CD14-positive monocyte (primary cell): ENCODE results near the gene CIAO2A. TPM values are rescaled to one million over a fixed set of nuclear protein-coding genes. Genes with fewer than 3 reads are reported as not detected.

Experiments
- DNase-seq, 3 donors: peaks; one replicate each; pipeline ENCODE4 v3.0.0-alpha.2; 2011 to 2022
- H2AFZ ChIP-seq: 2 replicates; pipeline ENCODE4 v1.6.0; 2012; ENCODE audit warnings: mild to moderate bottlenecking, low read depth, low read length, inconsistent platforms; ENCODE audit not compliant: insufficient read depth, poor library complexity, severe bottlenecking
- H3K27ac ChIP-seq, 2 donors: 1 replicate in 1 of 2; 2 replicates in 1 of 2; pipeline ENCODE4 v1.5.1; 2012 to 2013; ENCODE audit warnings: low read length in 2 of 2, control low read depth in 1 of 2, inconsistent platforms in 1 of 2, low read depth in 1 of 2, mild to moderate bottlenecking in 1 of 2
- H3K27me3 ChIP-seq, 2 donors: one replicate each; pipeline versions ENCODE4 v1.6.0 to v1.6.1; 2011 to 2013; ENCODE audit warnings: low read length in 2 of 2; ENCODE audit not compliant: control insufficient read depth in 2 of 2, insufficient read depth in 2 of 2
- H3K36me3 ChIP-seq, 2 donors: replicated peaks in 1 of 2; 1 replicate in 1 of 2; 2 replicates in 1 of 2; pipeline versions ENCODE4 v1.5.1 to v1.6.1; 2012 to 2013; ENCODE audit warnings: low read length in 2 of 2, control low read depth in 1 of 2, inconsistent platforms in 1 of 2, mild to moderate bottlenecking in 1 of 2; ENCODE audit not compliant: insufficient read depth in 2 of 2, control insufficient read depth in 1 of 2
- H3K4me1 ChIP-seq, 2 donors: 1 replicate in 1 of 2; 2 replicates in 1 of 2; pipeline versions ENCODE4 v1.5.1 to v1.6.1; 2012 to 2013; ENCODE audit warnings: low read length in 2 of 2, control low read depth in 1 of 2, inconsistent platforms in 1 of 2, mild to moderate bottlenecking in 1 of 2, moderate library complexity in 1 of 2; ENCODE audit not compliant: insufficient read depth in 2 of 2, control insufficient read depth in 1 of 2
- H3K4me2 ChIP-seq: replicated peaks from 2 replicates; pipeline ENCODE3; 2012; ENCODE audit warnings: low read length, moderate library complexity, mild to moderate bottlenecking; ENCODE audit not compliant: poor library complexity, severe bottlenecking; ENCODE audit errors: extremely low read depth
- H3K4me3 ChIP-seq, 3 experiments: fragments of 200-600 bp in 1 of 3; sonication (generic) in 1 of 3; replicated peaks in 1 of 3; 1 replicate in 2 of 3; 2 replicates in 1 of 3; pipeline ENCODE4 v1.5.1; 2011 to 2013; ENCODE audit warnings: low read length in 3 of 3, mild to moderate bottlenecking in 3 of 3, control low read depth in 2 of 3, low read depth in 2 of 3, inconsistent platforms in 1 of 3, moderate library complexity in 1 of 3
- H3K79me2 ChIP-seq: 2 replicates; pipeline ENCODE4 v1.6.0; 2012; ENCODE audit warnings: mild to moderate bottlenecking, control low read depth, inconsistent platforms, low read length, moderate library complexity; ENCODE audit not compliant: insufficient read depth
- H3K9ac ChIP-seq: 2 replicates; pipeline ENCODE4 v1.6.0; 2017; ENCODE audit warnings: low read length, mild to moderate bottlenecking; ENCODE audit not compliant: insufficient read depth, poor library complexity, severe bottlenecking
- H3K9me3 ChIP-seq, 2 donors: replicated peaks in 1 of 2; 1 replicate in 1 of 2; 2 replicates in 1 of 2; pipeline versions ENCODE4 v1.5.1 to v1.6.1; 2012 to 2013; ENCODE audit warnings: low read length in 2 of 2, control low read depth in 1 of 2; ENCODE audit not compliant: control insufficient read depth in 1 of 2, insufficient read depth in 1 of 2
- H4K20me1 ChIP-seq: 2 replicates; pipeline ENCODE4 v1.6.0; 2012; ENCODE audit warnings: mild to moderate bottlenecking, low read length, control low read depth, moderate library complexity; ENCODE audit not compliant: insufficient read depth
- H3K27ac Mint-ChIP-seq, 7 donors: one replicate each; pipeline ENCODE4 v1.8.0; 2020; ENCODE audit warnings: mild to moderate bottlenecking in 7 of 7, mixed read lengths in 7 of 7, moderate library complexity in 6 of 7, inconsistent platforms in 2 of 7
- H3K27me3 Mint-ChIP-seq, 3 donors: one replicate each; pipeline ENCODE4 v1.8.0; 2021 to 2022; ENCODE audit warnings: low read depth in 3 of 3, mild to moderate bottlenecking in 3 of 3, mixed read lengths in 3 of 3, moderate library complexity in 3 of 3, inconsistent platforms in 1 of 3
- H3K36me3 Mint-ChIP-seq, 2 donors: one replicate each; pipeline ENCODE4 v1.8.0; 2020; ENCODE audit warnings: mixed read lengths in 2 of 2, inconsistent platforms in 1 of 2, mild to moderate bottlenecking in 1 of 2
- H3K4me1 Mint-ChIP-seq: one replicate; pipeline ENCODE4 v1.8.0; 2020; ENCODE audit warnings: mild to moderate bottlenecking, mixed read lengths
- H3K4me3 Mint-ChIP-seq, 2 donors: one replicate each; pipeline ENCODE4 v1.8.0; 2020; ENCODE audit warnings: mild to moderate bottlenecking in 2 of 2, mixed read lengths in 2 of 2, moderate library complexity in 1 of 2
- H3K9me3 Mint-ChIP-seq, 7 donors: one replicate each; pipeline ENCODE4 v1.8.0; 2020 to 2022; ENCODE audit warnings: mixed read lengths in 7 of 7, mild to moderate bottlenecking in 6 of 7, moderate library complexity in 6 of 7, inconsistent platforms in 2 of 7
- CTCF ChIP-seq: fragments of 200-600 bp; IDR thresholded peaks from one replicate; pipeline ENCODE4 v1.8.0; 2022; ENCODE audit warnings: antibody characterized with exemption, mild to moderate bottlenecking
- WGBS: methylation state at CpG from one replicate; pipeline ENCODE4 v1.1.5; 2013; ENCODE audit warnings: missing lambda C conversion rate; ENCODE audit not compliant: insufficient coverage; 5-methylcytosine and 5-hydroxymethylcytosine counted together
- intact Hi-C, 2 donors: fragments of 100-400 bp; cut with micrococcal nuclease; formaldehyde crosslinking; loops; one replicate each; pipeline versions ENCODE4 v1.15.0 to v1.15.1; 2023
- polyA plus RNA-seq, 3 donors: library from polyadenylated mRNA; depleted of rRNA in 1 of 3; unstranded in 2 of 3; stranded (reverse) in 1 of 3; fragments of 300-500 nt in 2 of 3; fragments of >200 nt in 1 of 3; fragmentation: Illumina TruSeq in 2 of 3; gene quantifications; 1 replicate in 2 of 3; 2 replicates in 1 of 3; pipeline ENCODE4 v1.2.3, GENCODE V29; 2012 to 2021

Gene CIAO2A
- polyA plus RNA-seq, 3 donors = 98.2 to 265 (median 261) TPM

- H3K9me3 Mint-ChIP-seq = no peaks in the 10 kb centered on the region
- Histone ChIP-seq H3K27me3 (no peaks in the 10 kb centered on the region), H4K20me1 (peaks cover 47% of the 10 kb centered on the region), H3K4me3 (peak within 1 kb of the TSS; percentile 95 to 96 (median 96)), H3K27ac (peak within 1 kb of the TSS; percentile 87 to 89), H2AFZ (peak within 1 kb of the TSS; percentile 88), H3K36me3 (peaks cover 0 to 2% of the 10 kb centered on the region in 2 donors), H3K4me1 (peaks cover 72 to 84% of the 10 kb centered on the region in 2 donors), H3K79me2 (peaks cover 96% of the 10 kb centered on the region), H3K9me3 (no peaks in the 10 kb centered on the region), H3K9ac (peak within 1 kb of the TSS; percentile 92), H3K4me2 (peak within 1 kb of the TSS; percentile 90)
- peak; percentile 5 for TF ChIP-seq CTCF
- no peaks in the 10 kb centered on the region for H3K27me3 Mint-ChIP-seq
- H3K36me3 Mint-ChIP-seq = peaks cover 4 to 13% of the 10 kb centered on the region in 2 donors
- H3K27ac Mint-ChIP-seq = peak within 1 kb of the TSS; percentile 88 to 100 (median 96)
- intact Hi-C loops = loop anchor here in 1 of 2 donors (2.0 kb wide), 2 partner anchors 17 to 67 kb away; partner anchors contain the start of gene PPIB
- peak within 1 kb of the TSS; percentile 92 to 95 for H3K4me3 Mint-ChIP-seq
- peaks cover 64% of the 10 kb centered on the region for H3K4me1 Mint-ChIP-seq
- DNase-seq = peak; percentile 91 to 93 (median 92)
- under 1% methylated on average over 64 of the region's 70 CpGs for WGBS
Measured at GRCh38 chr15:64095795-64096667, 2.4 kb upstream of the CIAO2A start, which contains the start of gene SNX1. Gene SNX1 (plus strand): TSS chr15:64095982. CDS start chr15:64096014, 32 bp downstream.

DNA sequence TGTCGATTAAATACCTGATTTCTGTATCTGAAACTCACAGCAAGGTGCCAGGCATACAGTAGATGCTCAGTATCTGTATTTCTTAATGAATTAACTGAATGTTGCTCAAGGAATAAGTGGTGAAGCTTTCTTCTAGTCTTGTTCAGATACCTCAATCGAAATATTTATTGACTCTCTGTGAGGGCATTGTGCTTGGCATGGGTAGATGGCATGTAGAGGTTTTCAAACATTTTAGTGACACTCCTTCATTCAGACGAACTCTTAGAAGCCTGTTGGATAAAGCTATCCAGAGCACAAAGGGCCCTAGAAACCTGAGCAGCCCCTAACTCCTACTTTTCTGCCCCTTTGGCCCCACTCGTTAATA is 1.8 kb upstream of the CIAO2A start:
- Histone ChIP-seq H3K4me1 (peaks cover 73 to 84% of the 10 kb centered on the region in 2 donors), H3K4me2 (peak overlapping the region; percentile 90), H3K9me3 (no peaks in the 10 kb centered on the region), H3K27ac (peak overlapping the region in 1 of 2 donors; percentile 87), H3K9ac (no peak overlapping the region), H2AFZ (peak overlapping the region; percentile 88), H3K4me3 (peak overlapping the region in 2 of 3 experiments; percentile 7 to 95), H3K36me3 (peaks cover 0 to 2% of the 10 kb centered on the region in 2 donors), H3K27me3 (no peaks in the 10 kb centered on the region), H4K20me1 (peaks cover 41% of the 10 kb centered on the region), H3K79me2 (peaks cover 92% of the 10 kb centered on the region)
- Mint-ChIP-seq H3K27ac (peak overlapping the region; percentile 50 to 100 (median 94)), H3K9me3 (no peaks in the 10 kb centered on the region), H3K36me3 (peaks cover 7 to 13% of the 10 kb centered on the region in 2 donors), H3K4me1 (peaks cover 65% of the 10 kb centered on the region), H3K27me3 (no peaks in the 10 kb centered on the region), H3K4me3 (peak overlapping the region; percentile 92 to 95)
- no peak for DNase-seq
- WGBS = 50% methylated on average over 2 of the region's 4 CpGs
- intact Hi-C loops = loop anchor here in 1 of 2 donors (2.0 kb wide), 1 partner anchor 67 kb away; the partner anchor contains the start of gene PPIB
- TF ChIP-seq CTCF = no peak
